Skeletal muscle tissue (tissue), 4 donors: Measurements from ENCODE around the gene KCNH3. TPM values are rescaled to one million over a fixed set of nuclear protein-coding genes. Genes with fewer than 3 reads are reported as not detected.
"Not testable (repeated sequence)": the region's sequence is repeated elsewhere in the genome, so short reads cannot be mapped to it uniquely, and the experiment has no call there.

Experiments
- H3K27ac ChIP-seq: one replicate; pipeline ENCODE4 v1.7.0; 2013; ENCODE audit warnings: mild to moderate bottlenecking, low read depth, low read length, inconsistent platforms
- H3K27me3 ChIP-seq, 3 donors: one replicate each; pipeline ENCODE4 v1.7.0; 2013; ENCODE audit warnings: low read length in 3 of 3; ENCODE audit not compliant: control insufficient read depth in 3 of 3, insufficient read depth in 3 of 3
- H3K36me3 ChIP-seq, 3 donors: one replicate each; pipeline ENCODE4 v1.7.0; 2013; ENCODE audit warnings: low read length in 3 of 3; ENCODE audit not compliant: control insufficient read depth in 3 of 3, insufficient read depth in 3 of 3
- H3K4me1 ChIP-seq, 3 donors: one replicate each; pipeline ENCODE4 v1.7.0; 2013; ENCODE audit warnings: low read length in 3 of 3, mild to moderate bottlenecking in 3 of 3; ENCODE audit not compliant: control insufficient read depth in 3 of 3, insufficient read depth in 3 of 3
- H3K4me3 ChIP-seq, 3 donors: one replicate each; pipeline ENCODE4 v1.7.0; 2013; ENCODE audit warnings: low read length in 3 of 3
- H3K9ac ChIP-seq, 3 donors: one replicate each; pipeline ENCODE4 v1.7.0; 2013; ENCODE audit warnings: low read length in 3 of 3, mild to moderate bottlenecking in 3 of 3, moderate library complexity in 2 of 3, low read depth in 1 of 3
- H3K9me3 ChIP-seq, 3 donors: one replicate each; pipeline ENCODE4 v1.7.0; 2013; ENCODE audit warnings: low read length in 3 of 3; ENCODE audit not compliant: control insufficient read depth in 3 of 3
- total RNA-seq: library from RNA; depleted of rRNA; stranded (reverse); fragments of >200 nt; gene quantifications from one replicate; pipeline ENCODE4 v1.2.3, GENCODE V29; 2014
- donor health status: Osteomylitis.

Gene KCNH3
- total RNA-seq, 1 donor from 2014 or later = 0.52 TPM

- Histone ChIP-seq H3K4me3 (no peak overlapping the region), H3K27ac (no peak overlapping the region), H3K9me3 (no peaks in the 10 kb centered on the region), H3K27me3 (no peaks in the 10 kb centered on the region), H3K9ac (no peak overlapping the region), H3K4me1 (no peaks in the 10 kb centered on the region), H3K36me3 (peaks cover 17 to 35% (median 29%) of the 10 kb centered on the region in 3 donors)
These were observed 12.9 kb upstream of the KCNH3 start for GRCh38 chr12:49525942-49526341.

GRCh38 chr12:49527361-49528130 lies 11.3 kb upstream of the KCNH3 start:
- no peaks in the 10 kb centered on the region for H3K4me1 ChIP-seq
- no peaks in the 10 kb centered on the region for H3K27me3 ChIP-seq
- no peak overlapping the region for H3K27ac ChIP-seq
- peaks cover 17 to 35% (median 28%) of the 10 kb centered on the region in 3 donors for H3K36me3 ChIP-seq
- no peak overlapping the region for H3K9ac ChIP-seq
- no peaks in the 10 kb centered on the region for H3K9me3 ChIP-seq
- H3K4me3 ChIP-seq = no peak overlapping the region

- Histone ChIP-seq H3K4me1 (no peaks in the 10 kb centered on the region), H3K4me3 (no peak overlapping the region), H3K36me3 (peaks cover 17 to 27% (median 23%) of the 10 kb centered on the region in 3 donors), H3K27ac (no peak overlapping the region), H3K27me3 (no peaks in the 10 kb centered on the region), H3K9ac (no peak overlapping the region), H3K9me3 (no peaks in the 10 kb centered on the region)
These were observed 9.4 kb upstream of the KCNH3 start for GRCh38 chr12:49529414-49529813.

GRCh38 chr12:49531745-49532144 lies 7.1 kb upstream of the KCNH3 start:
- no peak overlapping the region for H3K27ac ChIP-seq
- H3K4me1 ChIP-seq = no peaks in the 10 kb centered on the region
- H3K9me3 ChIP-seq = no peaks in the 10 kb centered on the region
- H3K27me3 ChIP-seq = peaks cover 7 to 10% (median 9%) of the 10 kb centered on the region in 3 donors
- peaks cover 0 to 7% (median 3%) of the 10 kb centered on the region in 3 donors for H3K36me3 ChIP-seq
- H3K4me3 ChIP-seq = no peak overlapping the region
- H3K9ac ChIP-seq = no peak overlapping the region

DNA sequence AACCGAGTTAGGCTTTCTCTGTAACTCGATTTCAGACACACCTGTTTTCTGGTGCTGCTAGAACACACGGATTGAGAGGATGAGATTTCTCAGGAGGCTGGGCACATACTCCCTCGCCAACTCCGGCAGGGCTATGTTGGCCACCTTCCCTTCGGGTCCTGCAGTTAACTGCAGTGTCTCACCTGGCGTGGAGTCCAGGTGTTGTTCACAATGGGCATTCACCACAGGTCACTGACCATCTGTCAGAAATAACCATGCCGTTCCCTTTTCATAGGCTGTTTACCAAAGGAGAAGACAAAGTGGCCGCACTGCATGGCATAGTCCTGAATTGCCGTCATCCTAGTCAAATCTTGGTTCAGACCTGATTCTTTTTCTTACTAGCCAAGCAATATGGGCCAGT lies 5.5 kb upstream of the KCNH3 start:
- H3K27ac ChIP-seq = no peak overlapping the region
- H3K4me1 ChIP-seq = peaks cover 11% of the 10 kb centered on the region in 3 donors
- H3K9me3 ChIP-seq = no peaks in the 10 kb centered on the region
- peaks cover 0 to 3% (median 0%) of the 10 kb centered on the region in 3 donors for H3K36me3 ChIP-seq
- peak overlapping the region in 1 of 3 donors; percentile 33 for H3K9ac ChIP-seq
- H3K4me3 ChIP-seq = no peak overlapping the region
- peaks cover 22 to 25% (median 24%) of the 10 kb centered on the region in 3 donors for H3K27me3 ChIP-seq

DNA sequence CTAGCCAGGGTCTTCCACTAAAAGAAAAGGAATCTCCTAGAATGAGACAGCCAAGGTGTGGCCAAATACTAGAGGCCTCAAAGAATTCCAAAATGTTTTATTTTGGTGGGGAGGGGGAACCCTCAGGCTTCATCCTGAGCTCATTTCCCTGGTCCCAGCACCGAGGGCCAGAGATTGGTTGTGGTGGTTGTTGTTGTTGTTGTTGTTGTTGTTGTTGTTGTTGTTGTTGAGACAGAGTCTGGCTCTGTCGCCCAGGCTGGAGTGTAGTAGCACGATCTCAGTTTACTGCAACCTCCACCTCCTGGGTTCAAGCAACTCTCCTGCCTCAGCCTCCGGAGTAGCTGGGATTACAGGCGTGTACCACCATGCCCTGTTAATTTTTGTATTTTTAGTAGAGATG lies 4.7 kb upstream of the KCNH3 start:
- not testable (repeated sequence) for H3K27ac ChIP-seq

GRCh38 chr12:49534731-49535278 lies 4.0 kb upstream of the KCNH3 start:
- peaks cover 29 to 34% (median 30%) of the 10 kb centered on the region in 3 donors for H3K27me3 ChIP-seq

More for the DNA sequence above, 4.7 kb upstream of the KCNH3 start:
- H3K4me3 ChIP-seq, H3K36me3 ChIP-seq, H3K9me3 ChIP-seq, H3K9ac ChIP-seq: not testable (repeated sequence)
- Histone ChIP-seq H3K27me3 (peaks cover 23 to 27% (median 25%) of the 10 kb centered on the region in 3 donors), H3K4me1 (peaks cover 12% of the 10 kb centered on the region in 3 donors)

DNA sequence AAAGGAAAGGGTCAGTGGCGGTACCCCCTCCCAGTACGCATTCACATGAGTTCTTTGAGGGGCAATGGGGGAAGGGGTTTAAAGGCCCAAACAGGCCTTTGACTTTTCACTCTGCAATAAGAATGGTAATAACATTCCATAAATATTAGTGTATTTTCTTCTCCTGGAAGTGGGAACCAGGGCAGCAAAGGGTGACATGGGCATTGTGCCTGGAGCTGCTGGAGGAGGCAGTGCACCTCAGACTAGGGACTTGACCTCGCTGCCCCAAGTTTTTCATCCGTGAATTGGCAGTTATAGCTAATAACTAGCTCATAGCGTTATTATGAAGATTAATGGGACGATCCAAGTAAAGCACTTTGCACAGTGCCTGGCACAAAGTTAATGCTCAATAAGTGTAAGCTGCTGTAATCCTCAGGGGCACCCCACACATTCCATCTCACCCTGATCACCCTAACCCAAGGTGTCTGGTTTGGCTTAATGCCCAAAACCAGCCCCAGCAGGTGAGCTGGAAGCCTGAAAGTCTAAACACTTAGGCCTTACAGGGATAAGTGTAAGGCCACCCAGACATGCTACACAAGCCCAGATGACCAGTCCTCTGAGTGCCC lies 2.8 kb upstream of the KCNH3 start:
- Histone ChIP-seq H3K4me3 (no peak overlapping the region), H3K27ac (no peak overlapping the region), H3K27me3 (peaks cover 35 to 39% (median 38%) of the 10 kb centered on the region in 3 donors), H3K4me1 (peaks cover 12% of the 10 kb centered on the region in 3 donors), H3K9ac (no peak overlapping the region), H3K36me3 (peaks cover 0 to 3% (median 0%) of the 10 kb centered on the region in 3 donors), H3K9me3 (no peaks in the 10 kb centered on the region)

More at GRCh38 chr12:49534731-49535278, 4.0 kb upstream of the KCNH3 start:
- H3K4me1 ChIP-seq = peaks cover 12% of the 10 kb centered on the region in 3 donors
- H3K9ac ChIP-seq = no peak overlapping the region
- peaks cover 0 to 3% (median 0%) of the 10 kb centered on the region in 3 donors for H3K36me3 ChIP-seq
- no peak overlapping the region for H3K27ac ChIP-seq
- no peaks in the 10 kb centered on the region for H3K9me3 ChIP-seq
- no peak overlapping the region for H3K4me3 ChIP-seq

DNA sequence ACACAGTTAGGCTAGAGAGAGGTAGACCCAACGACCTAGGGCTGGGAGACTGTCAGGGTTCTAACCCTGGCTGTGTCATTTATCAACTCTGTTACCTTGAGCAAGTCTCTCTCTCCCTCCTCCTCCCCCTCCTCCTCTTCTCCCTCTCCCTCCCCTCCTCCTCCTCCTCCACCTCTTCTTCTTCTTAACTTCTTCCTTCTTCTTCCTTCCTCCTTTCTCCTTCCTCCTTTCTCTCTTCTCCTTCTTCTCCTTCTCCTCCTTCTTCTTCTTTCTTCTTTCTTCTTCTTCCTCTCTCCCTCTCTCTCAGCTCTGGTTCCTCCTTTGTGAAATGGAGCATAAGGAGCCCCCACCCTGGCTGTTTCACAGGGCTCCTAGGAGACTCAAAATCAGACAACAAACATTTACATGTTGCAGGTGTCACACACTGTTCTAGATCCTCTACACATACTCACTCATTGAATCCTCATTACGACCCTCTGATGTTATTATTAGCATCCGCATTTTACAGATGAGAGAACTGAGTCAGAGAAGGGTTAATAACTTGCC lies 2.2 kb upstream of the KCNH3 start:
- no peak overlapping the region for H3K4me3 ChIP-seq
- peaks cover 35 to 42% (median 39%) of the 10 kb centered on the region in 3 donors for H3K27me3 ChIP-seq
- H3K27ac ChIP-seq = no peak overlapping the region
- no peaks in the 10 kb centered on the region for H3K9me3 ChIP-seq
- peaks cover 12% of the 10 kb centered on the region in 3 donors for H3K4me1 ChIP-seq
- no peaks in the 10 kb centered on the region for H3K36me3 ChIP-seq
- H3K9ac ChIP-seq = no peak overlapping the region
